ENCODE measurements around the gene CCDC63.

The CCDC63 gene

DNA sequence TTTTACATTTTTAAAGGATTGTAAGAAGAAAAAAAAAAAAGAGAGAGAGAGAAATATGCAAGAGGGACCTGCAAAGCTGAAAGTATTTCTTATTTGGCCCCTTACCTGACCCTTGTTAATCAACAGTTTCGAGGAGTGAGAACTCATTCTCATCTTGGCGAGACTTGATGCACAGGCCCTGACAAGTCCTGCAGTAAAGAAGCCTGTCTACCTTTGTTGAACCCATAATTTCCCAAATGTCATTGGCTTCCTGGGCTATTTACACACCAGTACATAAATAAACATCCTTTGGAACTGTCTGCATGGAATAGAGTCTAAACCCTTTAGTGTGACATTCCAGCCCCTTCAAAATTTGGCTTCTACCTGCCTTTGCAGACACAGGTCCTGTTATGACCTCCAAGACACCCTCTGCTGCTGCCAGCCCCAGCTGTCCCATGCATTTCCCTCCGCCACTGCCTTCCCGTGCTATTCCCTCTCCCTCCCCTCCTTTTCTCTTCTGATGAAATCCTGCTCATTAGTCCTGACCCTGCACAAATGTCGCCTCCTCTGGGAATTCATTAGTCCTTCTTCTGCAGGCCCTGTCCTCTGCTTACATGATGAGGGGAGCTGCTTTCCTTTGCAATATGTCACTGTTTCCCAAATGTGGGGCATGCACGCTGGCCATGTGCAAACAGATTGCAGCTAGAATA lies 38.5 kb downstream of the CCDC63 start:
- no peak for DNase-seq (ENCODE audit: low spot score)

DNA sequence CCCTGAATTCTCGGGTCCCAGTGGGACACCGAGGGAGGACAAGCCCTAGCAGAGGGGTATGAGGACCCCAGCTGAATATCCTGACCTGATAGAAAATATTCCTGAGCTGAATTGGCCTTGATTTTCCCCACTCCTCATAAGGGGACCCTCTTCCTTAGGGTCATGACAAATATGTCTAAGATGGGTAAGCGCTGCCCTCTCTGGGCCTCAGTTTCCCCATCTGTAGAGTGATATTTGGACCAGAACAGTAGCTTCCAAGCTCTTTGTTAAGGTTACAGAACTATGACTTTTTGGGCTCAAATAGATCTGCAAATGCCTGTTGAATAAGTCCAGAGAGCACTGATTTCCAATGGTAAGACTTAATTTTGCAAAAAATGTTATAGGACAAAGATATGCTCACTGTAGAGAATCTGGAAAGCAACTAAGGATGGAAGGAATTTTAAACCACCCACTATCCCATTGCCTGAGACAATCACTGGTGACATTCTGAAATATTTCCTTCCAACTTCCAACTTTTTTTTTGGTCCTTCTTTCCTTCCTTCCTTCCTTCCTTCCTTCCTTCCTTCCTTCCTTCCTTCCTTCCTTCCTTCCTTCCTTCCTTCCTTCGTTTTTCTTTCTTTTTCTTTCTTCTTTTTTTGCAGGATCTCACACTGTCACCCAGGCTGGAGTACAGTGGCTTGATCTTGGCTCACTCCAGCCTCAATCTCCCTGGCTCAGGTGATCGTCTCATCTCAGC lies 41.6 kb downstream of the CCDC63 start:
- DNase-seq (ENCODE audit: low spot score) = no peak

DNA sequence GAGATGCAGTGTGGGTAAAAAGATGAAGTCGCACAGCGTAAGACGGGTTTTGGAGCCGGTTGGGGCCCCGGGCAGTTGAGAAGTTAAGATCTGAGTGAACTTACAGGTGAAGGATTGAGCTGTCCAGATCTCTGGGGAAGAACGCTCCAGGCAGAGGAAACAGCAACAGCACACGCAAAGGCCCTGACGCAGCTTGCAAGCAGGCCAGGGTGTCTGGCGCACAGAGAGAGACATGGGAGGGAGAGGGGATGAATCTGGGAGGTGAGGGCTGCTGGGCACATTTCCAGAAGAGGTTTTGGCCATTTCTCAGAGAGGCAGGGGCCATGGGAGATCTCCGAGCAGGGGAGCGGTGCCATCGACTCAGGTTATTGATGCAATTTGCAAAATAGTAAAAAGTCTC lies 42.6 kb downstream of the CCDC63 start:
- DNase-seq (ENCODE audit: low spot score) = no peak

DNA sequence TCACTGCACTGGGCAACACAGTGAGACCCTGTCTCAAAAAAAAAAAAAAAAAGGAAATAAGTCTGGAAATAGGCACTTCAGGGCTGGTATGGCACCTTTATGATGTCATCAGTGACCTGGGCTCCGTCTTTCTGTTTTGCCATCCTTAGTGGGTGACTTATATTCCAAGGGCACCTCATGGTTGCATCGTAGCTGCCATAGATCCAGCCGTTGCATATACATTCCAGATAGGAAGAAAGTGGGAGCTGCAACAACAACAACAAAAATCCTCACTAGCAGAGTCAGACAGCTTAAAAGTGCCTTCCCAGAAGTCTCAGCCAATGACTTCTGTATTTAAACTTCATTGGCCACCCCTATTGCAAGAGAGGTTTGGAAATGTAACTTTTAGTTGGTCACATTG lies 47.2 kb downstream of the CCDC63 start:
- DNase-seq (ENCODE audit: low spot score) = no peak

DNA sequence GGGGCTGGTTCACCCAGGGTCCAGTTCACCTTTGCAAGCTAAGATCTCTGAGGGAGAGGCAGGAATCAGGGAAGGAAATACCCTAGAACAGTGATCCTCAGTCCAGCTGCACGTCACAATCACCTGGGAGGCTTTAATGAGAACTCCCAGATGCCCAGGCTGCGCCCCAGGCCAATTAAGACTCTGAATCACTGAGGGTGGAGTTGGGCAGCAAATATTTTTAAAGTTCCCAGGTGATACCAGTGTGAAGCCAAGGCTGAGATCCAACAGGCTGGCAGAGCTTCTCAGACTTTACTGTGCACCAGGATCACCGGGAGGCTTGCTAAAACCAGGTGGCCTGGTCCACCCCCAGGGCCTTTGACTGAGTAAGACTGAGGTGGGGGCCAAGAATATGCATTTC lies 49.8 kb downstream of the CCDC63 start:
- no peak for DNase-seq (ENCODE audit: low spot score)

DNA sequence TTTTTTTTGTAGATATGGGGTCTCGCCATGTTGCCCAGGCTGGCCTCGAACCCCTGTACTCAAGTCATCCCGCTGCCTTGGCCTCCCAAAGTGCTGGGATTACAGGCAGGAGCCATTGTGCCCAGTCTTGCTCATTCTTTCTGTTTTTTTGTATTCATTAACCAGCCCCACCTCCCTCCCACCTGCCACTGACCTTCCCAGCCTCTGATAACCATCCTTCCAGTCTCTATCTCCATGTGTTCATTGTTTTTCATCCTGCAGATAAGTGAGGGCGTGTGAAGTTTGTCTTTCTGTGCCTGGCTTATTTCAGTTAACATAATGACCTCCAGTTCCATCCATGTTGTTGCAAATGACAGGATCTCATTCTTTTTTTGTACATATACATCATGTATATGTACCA lies 54.6 kb downstream of the CCDC63 start:
- no peak for DNase-seq (ENCODE audit: low spot score)

DNA sequence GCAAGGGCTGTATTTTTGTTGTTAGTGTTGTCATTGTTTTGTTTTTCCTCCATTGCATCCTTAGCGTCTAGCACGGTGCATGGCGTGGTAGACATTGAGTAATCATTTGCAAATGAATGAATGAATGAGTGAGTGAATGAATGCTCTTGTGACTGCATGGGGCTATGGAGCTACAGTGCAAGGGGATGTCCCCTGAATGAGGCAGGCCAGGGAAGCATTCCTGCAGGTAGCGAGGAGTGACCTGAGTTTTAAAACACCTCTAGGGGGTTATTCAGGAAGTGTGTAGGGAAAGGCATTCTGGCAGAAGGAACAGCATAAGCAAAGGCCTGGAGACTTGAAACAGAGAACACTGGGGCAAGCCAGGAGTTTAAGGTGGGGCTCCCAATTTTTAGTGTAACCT lies 56.7 kb downstream of the CCDC63 start:
- no peak for DNase-seq (ENCODE audit: low spot score)

DNA sequence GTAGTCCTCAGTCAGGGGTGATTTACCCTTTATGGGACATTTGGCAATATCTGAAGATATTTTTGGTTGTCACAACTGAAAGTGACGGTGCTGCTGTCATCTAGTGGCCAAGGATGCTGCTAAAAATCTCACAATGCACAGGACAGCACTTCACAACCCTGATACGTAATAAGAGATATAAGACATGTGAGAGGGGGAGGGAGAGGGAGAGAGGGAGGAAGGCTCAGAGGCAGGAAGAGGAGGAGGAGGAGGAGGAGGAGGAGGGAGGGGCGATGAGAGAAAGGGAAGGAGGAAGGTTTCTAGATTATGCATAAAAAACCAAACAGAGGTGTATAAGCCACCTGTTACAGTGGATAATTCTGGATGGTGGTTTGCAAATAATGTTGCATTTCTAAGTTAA lies 59.3 kb downstream of the CCDC63 start:
- no peak for DNase-seq (ENCODE audit: low spot score)

DNA sequence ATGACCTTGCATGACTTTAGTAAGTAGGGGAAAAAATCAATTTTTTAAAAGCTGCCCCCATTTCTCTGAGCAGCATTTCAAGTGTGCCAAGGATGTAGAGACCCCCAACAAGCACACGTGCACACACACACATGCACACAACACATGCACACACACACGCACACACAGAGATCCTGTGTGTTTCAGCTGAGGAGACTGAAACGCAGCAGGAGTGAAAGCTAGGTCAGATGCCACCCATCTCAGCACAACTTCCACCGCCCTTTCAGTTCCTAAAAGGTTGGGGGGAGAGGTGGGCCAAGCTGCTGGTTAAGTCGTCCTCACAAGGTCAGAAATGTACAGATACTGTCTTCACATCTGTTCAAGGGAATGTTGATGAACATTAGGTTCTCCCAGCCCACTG lies 59.7 kb downstream of the CCDC63 start:
- DNase-seq (ENCODE audit: low spot score) = no peak

DNA sequence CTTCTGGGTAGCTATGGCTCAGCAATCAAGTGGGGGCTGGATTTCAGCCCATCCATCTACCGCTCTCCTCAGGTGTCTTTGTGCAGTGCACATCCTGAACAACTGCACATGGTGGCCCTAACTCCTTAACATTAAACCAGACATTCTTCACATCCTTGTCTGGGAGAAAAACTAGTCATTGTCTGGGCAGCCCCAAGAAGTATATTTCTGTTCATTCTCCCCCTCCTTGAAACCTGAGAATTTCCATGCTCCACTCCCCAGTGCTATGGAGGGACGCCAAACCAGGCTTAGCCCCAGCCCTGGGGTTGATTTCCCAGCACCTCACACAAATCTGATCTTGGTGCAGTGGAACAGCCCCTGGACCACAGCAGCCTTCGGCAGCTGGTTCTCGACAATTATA lies 60.2 kb downstream of the CCDC63 start:
- DNase-seq (ENCODE audit: low spot score) = no peak

DNA sequence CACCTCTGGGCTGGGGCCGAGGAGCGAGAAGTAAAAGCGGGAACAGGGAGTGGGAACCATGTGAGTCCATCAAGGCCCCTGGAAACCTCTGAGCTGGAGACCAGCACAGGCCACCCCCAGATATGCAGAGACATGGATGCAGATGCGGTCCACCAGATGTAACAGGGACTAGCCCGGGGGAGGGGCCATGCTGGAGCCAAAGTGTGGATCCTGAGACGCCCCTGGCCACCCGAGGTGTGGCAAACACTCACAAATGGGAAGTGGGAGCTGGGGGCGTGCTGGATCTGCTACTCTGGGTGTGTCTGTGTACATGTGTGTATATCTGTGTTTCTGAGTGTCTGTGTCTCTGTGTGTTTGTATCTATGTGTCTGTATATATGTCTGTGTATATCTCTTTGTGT lies 60.8 kb downstream of the CCDC63 start:
- DNase-seq (ENCODE audit: low spot score) = no peak

DNA sequence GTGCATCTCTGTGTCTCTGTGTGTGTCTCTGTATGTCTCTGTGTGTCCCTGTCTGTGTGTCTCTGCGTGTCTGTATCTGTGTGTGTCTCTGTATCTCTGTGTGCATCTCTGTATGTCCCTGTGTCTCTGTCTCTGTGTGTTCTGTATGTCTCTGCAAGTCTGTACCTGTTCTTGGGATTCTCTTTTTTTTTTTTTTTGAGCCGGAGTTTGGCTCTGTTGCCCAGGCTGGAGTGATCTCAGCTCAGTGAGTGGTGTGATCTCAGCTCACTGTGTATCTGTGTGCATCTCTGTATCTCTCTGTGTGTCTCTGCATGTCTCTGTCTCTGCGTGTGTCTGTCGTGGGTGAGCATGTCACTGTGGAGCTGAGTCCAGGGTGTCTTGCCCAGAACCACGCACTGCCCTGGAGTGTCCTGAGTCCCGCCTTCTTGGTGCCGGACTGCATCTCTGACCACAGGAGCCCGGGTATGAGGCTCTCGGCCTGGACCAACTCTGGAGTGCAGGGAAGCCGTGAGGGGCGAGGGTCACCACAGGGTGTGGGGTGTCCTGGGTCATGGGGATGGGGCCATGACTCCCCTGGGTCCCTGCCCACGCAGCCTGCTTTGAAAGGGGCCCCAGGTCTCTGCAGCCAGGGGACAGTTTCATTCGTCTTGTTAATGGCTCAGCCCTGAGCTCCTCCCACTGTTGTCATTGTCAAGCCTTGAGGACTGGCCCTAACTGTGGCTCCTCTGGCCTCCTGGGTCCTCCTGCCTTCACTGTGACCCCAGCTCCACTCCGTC lies 61.8 kb downstream of the CCDC63 start:
- no peak for DNase-seq (ENCODE audit: low spot score)

DNA sequence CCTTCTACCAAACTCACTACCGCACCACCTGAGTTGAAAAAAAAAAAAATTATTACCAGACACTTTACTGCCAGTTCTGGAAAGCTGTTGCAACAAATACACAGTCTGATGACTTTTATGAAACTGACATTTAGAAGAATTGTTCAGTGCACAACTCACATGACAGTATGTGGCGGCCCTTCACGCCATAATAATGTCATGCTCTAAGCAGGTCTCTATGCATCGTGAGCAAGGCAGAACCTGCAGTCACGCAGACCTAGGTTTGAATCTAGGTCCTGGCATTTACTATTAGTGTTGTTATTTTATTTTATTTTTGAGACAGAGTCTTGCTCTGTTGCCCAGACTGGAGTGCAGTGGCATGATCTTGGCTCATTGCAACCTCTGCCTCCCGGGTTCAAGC lies 65.5 kb downstream of the CCDC63 start:
- no peak for DNase-seq (ENCODE audit: low spot score)

DNA sequence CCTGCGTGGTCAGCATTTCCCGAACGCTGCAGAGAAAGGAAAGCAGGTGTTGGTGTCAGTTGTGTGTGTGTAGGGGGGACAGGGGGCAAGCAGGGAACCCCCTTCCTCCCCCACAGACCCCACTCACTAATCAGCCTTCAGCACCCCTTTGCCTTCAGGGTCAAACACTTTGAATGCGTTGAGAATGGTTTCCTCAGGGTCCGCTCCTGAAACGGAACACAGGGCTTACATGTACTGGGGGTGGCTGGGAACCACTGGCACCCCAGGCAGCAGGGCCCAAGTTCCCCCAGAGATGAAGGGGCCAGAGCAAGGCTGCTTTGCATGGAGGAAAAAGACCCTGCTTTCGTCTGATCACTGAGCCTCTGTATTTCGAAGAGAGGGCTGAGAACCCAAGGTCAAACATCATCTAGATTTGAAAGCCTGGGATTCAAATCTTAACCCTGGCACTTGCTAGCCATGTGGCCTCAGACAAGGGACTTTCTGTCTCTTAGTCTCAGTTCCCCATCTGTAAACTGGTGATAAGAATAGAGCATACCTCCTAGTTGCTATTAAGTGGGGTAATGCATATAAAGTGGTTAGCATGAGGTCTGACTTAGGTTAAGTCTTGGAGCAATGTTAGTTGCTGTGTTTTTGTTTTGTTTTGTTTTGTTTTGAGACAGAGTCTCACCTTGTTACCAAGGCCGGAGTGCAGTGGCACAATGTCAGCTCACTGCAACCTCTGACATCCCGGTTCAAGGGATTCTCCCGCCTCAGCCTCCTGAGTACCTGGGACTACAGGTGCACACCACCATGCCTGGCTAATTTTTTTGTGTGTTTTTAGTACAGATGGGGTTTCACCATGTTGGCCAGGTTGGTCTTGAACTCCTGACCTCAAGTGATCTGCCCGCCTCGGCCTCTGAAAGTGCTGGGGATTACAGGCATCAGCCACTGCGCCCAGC lies 66.6 kb downstream of the CCDC63 start:
- no peak for DNase-seq (ENCODE audit: low spot score)

DNA sequence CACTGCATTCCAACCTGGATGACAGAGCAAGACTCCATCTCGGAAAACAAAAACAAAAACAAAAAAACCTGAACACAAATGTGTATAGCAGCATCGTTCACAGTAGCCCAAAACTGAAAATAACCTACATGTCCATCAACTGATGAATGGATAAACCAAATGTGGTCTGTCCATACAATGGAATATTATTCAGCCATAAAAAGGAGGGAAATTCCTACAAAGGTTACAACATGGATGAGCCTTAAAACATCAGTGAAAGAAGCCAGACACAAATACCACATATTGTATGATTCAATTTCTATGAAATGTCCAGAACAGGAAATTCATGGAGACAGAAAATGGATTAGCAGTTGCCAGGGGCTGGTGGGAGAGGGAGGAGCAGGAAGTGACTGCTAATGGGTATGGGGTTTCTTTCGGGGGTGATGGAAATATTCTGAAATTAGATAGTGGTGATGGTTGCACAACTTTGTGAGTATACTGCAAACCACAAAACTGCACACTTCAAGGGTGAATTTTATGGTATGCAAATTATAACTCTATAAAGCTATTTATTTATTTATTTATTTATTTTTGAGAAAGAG lies 69.6 kb downstream of the CCDC63 start:
- DNase-seq (ENCODE audit: low spot score) = no peak

DNA sequence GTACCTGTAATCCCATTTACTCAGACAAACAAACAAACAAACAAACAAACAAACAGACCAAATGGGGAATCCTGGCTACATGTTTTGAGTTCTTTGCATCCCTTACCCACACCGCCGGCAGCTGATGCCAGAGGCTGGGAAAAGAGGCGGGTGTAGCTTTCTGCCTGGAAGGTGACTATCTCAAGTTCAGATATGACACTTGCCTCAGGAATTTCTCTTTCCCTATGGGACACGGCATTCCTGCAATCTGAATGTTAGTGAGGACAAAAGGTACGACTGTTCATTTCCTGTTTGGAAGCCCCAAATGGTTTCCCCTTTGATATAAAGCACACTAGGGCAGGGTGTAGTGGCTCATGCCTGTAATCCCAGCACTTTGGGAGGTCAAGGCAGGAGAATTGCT lies 70.7 kb downstream of the CCDC63 start:
- DNase-seq (ENCODE audit: low spot score) = no peak

DNA sequence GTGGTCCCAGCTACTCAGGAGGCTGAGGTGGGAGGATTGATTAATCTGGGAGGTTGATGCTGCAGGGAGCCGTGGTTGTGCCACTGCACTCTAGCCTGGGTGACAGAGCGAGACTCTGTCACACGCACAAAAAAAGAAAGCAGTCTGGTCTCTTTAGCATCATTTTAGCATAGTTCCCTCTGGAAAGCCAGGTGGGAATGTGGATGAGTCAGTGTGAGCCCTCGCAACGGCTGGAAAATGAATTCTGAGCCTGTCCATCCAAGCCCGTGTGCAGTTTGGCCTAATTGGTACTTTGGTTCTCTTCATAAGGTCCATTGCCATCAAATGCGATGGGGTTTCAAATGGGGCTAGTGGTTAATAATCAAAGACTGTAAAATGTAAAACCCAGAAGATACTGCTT lies 71.2 kb downstream of the CCDC63 start:
- no peak for DNase-seq (ENCODE audit: low spot score)

DNA sequence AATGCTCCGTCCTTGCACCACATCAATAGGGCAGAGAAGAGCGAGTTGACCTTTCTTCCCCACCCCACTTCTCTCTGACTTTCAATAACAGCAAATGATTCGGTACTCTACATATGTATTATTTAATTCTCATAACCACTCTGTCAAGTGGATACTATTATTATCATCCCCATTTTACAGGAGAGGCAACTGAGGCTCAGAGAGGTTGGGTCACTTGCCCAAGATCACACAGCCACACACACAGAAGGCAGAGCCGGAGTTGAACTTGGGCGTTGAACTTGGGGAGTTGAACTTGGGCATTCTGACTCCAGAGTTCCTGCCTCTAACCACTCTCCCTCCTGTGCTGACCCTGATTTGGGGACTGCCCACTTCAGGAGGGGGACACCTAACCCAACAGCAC lies 72.9 kb downstream of the CCDC63 start:
- no peak for DNase-seq (ENCODE audit: low spot score)

DNA sequence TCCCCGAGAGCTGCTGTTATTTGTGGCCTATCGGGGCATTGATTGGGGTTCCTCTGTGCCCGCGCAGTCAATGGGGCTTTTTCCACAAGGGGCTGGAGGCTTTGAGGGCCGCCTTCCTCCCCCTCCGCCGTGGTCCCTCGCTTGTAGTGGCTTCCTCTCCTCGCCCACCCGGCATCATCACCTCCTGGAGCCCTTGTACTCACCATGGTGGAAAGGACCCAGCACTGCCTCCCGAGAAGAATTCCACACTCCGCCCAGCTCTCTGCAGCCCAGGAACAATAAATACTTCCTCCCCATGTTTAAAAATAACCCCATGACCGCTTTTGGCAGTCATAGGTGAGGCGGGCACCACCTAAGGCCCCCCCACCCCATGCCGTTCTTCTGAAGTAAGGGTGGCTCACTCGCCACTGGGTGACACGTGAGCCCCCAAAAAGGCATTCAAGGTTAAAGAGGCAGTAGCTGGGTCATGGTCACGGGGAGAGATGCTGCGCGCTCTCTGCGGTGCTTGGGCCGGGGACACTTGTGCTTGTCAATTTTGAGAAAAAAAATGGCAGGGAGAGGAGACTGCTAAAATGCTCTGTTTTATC lies 73.6 kb downstream of the CCDC63 start, which contains the start of gene MYL2:
Gene MYL2, minus strand, starts transcription at position 256 of the 587 bp plus-strand sequence. Its CDS starts 50 bp downstream, at position 206.
- no peak for DNase-seq (ENCODE audit: low spot score)

DNA sequence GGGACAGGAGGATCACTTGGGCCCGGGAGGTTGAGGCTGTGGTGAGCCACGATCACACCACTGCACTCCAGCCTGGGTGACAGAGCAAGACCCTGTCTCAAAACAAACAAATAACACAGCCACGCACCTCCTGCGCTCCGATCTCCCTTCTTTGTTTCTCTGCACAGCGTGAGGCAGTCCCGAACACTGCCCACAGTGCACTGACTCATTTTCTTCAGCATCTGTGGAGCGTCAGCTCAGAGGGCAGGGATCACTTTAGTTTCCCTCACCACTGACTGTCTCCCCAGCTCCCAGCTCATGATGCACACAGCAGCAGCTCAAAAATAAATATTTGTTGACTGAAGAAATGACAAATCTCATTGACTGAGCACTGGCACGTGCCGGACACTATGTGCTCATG lies 74.5 kb downstream of the CCDC63 start:
- DNase-seq (ENCODE audit: low spot score) = no peak

DNA sequence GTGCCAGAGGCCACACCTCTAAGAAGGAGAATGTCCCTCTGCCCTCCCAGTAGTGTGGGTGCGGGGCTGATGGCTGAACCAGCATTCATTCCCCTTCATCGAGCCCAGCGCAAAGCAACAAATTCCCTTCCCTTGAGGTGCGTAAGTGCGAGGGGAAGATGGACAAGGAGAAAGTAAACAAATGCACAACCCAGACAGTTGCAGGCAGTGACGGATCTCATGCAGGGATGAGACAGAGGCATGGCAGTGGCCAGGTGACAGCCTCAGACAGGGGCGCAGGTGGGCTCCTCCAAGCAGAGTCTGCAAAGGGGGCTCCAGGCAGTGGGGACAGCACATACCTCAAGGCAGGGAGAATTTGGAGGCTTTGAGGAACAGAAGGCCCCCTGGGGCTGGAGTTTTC lies 75.9 kb downstream of the CCDC63 start:
- no peak for DNase-seq (ENCODE audit: low spot score)
